Measurements from ENCODE around the gene ADRA2C.

Gene ADRA2C

DNA sequence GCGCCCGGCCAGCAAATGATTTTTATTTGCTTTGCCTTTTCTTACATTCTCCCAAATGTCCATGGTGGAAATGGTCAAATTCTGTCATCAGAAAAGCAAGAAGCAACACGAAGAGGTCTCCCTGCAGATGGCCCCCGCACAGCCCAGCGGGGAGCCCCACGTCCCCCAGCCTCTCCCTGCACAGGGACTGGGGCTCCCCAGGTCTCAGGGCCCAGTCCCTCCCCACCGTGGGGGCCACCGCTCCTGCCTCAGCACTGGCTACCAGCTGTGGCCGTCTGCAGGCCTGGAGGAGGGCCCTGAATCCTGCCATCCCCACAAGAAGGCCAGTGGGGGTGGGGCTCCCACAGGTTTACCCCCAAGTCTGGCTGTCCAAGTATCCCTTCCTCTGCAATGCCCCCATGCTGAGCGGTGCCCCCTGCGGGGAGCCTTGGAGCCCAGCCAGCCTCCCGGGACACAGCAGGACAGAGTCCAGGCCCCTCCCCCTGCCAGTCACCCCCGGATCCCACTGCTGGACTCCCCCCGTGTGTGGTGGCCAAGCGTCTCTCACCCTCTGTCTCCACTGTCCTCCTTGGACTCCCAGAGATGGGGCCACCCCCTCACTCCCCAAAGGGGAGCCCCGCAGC lies 38.2 kb upstream of the ADRA2C start:
- H3K4me3 ChIP-seq (ENCODE audit: low read depth, low read length) = no peak overlapping the region
- DNase-seq (ENCODE audit: low read depth) = no peak
- TF ChIP-seq, protein P1, sequence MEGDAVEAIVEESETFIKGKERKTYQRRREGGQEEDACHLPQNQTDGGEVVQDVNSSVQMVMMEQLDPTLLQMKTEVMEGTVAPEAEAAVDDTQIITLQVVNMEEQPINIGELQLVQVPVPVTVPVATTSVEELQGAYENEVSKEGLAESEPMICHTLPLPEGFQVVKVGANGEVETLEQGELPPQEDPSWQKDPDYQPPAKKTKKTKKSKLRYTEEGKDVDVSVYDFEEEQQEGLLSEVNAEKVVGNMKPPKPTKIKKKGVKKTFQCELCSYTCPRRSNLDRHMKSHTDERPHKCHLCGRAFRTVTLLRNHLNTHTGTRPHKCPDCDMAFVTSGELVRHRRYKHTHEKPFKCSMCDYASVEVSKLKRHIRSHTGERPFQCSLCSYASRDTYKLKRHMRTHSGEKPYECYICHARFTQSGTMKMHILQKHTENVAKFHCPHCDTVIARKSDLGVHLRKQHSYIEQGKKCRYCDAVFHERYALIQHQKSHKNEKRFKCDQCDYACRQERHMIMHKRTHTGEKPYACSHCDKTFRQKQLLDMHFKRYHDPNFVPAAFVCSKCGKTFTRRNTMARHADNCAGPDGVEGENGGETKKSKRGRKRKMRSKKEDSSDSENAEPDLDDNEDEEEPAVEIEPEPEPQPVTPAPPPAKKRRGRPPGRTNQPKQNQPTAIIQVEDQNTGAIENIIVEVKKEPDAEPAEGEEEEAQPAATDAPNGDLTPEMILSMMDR (IDR thresholded peaks at IDR 0.05; ENCODE audit: low read depth, low read length, missing control alignments) = no peak

DNA sequence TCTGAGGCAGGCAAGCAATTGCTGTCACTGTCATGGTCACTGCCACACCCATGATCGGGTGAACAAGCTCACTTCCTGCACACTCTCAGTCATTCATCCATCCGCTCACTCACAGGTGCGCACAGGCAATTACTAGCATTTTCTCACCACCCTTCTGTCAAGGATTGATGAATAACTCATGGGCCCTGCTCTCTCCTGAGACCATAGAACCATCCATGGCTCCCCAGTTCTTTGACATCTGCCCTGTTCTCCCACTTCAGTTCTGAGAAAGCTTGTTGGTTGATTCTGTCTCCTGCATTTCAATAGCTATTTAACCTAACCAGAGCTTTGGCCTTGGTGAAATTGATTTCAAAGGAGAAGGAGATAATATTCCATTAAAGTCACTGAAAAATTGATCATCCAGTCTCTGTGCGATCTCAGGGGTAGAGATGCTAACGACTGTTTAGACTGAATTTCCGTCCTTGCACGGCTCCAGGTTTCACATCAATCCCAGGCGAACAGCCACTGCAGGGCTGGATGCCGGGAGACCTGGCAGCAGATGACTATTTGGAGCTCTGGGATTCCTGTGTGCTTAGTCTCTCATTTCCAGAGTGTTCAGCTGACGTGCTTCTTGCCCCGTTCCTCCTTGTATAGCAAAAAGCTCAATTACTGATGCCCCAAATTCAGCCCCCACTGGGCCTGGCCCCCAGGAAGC lies 36.9 kb upstream of the ADRA2C start:
- DNase-seq (ENCODE audit: low read depth) = no peak
- TF ChIP-seq, protein P1 (IDR thresholded peaks at IDR 0.05; ENCODE audit: low read depth, low read length, missing control alignments) = no peak

DNA sequence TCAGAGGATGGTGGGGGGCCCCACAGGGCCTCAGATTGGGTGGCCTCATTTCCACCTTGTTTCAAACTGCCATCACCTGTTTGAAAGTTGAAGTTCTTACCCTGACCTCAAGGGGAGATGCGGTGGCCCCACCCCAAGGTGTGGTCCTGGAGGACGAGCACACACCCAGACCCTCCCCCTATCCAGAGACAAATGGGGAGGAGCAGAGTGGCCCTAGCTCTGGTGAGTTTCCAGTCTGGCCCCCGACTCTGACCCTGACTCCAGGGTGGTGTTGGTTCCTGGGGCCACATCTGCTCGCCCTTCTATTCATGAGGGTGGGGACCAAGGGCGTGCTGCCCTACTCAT lies 36.3 kb upstream of the ADRA2C start:
- DNase-seq (ENCODE audit: low read depth) = no peak
- TF ChIP-seq, protein P1 (IDR thresholded peaks at IDR 0.05; ENCODE audit: low read depth, low read length, missing control alignments) = no peak
- H3K4me3 ChIP-seq (ENCODE audit: low read depth, low read length) = no peak overlapping the region

More for the DNA sequence above, 36.9 kb upstream of the ADRA2C start:
- H3K4me3 ChIP-seq (ENCODE audit: low read depth, low read length) = no peak overlapping the region

DNA sequence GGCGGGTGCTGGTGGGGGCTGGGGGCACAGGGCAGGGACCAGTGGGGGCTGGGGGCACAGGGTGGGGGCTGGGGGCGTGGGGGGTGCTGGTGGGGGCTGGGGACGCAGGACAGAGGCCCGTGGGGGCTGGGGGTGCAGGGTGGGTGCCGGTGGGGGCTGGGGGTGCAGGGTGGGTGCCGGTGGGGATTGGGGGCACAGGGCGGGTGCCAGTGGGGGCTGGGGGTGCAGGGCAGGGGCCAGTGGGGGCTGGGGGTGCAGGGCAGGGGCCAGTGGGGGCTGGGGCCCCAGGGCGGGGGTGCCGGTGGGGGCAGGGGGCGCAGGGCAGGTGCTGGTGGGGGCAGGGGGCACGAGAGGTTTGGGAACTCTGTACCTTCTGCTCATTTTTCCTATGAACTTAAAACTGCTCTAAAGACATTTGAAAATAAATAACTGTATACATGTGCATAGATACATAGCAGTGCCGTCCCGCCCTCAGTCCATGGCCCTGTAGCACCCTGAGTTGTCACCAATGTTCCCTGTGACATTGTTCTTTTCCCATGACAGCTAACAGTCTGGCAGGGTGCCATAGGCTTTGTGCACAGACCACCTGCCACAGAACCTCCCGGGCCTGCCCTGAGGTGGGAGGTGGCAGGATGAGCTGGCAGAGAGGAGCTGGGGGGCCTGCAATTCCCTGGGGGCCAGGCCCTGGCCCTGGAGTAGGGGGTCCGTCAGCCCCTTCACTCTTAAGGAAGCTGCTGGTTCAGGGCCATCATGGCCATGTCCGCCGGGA lies 35.6 kb upstream of the ADRA2C start:
- no peak for DNase-seq (ENCODE audit: low read depth)
- TF ChIP-seq, protein P1 (IDR thresholded peaks at IDR 0.05; ENCODE audit: low read depth, low read length, missing control alignments) = no peak
- no peak overlapping the region for H3K4me3 ChIP-seq (ENCODE audit: low read depth, low read length)

DNA sequence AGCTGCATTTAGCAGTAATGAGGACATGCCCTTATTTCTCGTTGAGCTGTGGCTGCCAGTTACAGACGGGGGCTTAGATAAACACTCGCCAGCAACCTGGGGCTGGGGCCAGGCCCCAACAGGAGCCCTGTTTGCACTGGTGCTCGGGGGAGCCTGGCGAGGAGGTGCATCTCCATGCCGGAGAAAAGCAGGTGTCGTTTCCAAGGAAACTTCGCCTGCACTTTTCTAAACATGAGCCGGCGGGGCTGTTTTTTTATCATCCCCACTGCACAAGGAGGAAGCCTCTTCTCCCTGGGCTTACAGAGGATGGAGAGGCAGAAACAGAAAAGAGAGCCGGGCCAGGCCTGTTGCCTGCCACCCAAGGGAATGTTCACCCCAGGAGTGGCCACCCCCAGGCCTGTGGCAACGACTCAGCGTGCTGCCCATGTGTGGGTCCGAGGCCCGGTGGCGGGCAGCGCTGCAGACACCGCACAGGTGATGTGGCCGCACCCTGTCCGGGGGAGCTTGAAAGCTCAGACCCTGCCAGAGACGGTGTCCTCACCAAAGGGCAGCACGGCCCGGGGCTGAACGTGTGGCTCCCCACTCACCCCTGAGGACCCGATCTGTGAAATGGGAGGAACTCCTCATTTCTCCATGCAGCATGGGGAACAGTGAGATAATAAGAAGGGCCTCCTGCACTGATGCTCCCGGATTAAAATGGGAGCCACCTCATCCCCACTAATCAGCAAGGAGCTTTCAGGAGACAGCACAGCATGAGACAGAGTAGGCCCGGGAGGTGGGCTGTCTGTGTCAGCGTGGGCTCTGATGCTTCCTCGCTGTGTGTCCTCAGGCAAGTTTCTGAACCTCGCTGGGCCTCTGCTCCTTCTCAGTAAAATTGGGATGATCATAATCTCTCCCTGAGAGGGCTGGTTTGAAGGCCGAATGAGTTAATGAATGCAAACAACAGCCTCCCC lies 33.8 kb upstream of the ADRA2C start:
- TF ChIP-seq, protein P1 (IDR thresholded peaks at IDR 0.05; ENCODE audit: low read depth, low read length, missing control alignments) = no peak

DNA sequence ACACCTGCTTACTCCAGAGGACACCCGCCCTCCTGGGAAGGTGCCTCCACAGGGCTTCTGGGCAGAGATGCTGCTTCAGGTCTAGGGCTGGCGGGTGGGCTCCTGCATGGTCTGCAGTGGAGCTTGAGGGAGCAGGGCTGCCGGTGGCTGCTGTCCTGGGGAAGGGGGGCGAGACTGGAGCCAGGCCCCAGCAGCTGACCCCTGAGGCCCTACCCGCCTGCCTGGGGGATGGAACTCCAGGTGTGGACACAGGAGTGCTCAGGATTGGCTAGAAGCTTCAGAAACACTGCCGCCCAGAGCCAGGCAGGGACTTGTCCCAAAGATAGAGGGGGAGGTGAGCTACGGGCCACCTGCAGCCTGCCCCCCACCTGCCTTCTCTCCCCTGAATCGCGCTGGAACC lies 33.0 kb upstream of the ADRA2C start:
- no peak for DNase-seq (ENCODE audit: low read depth)
- H3K4me3 ChIP-seq (ENCODE audit: low read depth, low read length) = no peak overlapping the region
- TF ChIP-seq, protein P1 (IDR thresholded peaks at IDR 0.05; ENCODE audit: low read depth, low read length, missing control alignments) = no peak

More for the DNA sequence above, 33.8 kb upstream of the ADRA2C start:
- no peak for DNase-seq (ENCODE audit: low read depth)
- H3K4me3 ChIP-seq (ENCODE audit: low read depth, low read length) = no peak overlapping the region

Data from GM12864 (cell line).